ENCODE data around the gene SLC31A2.

Gene SLC31A2

DNA sequence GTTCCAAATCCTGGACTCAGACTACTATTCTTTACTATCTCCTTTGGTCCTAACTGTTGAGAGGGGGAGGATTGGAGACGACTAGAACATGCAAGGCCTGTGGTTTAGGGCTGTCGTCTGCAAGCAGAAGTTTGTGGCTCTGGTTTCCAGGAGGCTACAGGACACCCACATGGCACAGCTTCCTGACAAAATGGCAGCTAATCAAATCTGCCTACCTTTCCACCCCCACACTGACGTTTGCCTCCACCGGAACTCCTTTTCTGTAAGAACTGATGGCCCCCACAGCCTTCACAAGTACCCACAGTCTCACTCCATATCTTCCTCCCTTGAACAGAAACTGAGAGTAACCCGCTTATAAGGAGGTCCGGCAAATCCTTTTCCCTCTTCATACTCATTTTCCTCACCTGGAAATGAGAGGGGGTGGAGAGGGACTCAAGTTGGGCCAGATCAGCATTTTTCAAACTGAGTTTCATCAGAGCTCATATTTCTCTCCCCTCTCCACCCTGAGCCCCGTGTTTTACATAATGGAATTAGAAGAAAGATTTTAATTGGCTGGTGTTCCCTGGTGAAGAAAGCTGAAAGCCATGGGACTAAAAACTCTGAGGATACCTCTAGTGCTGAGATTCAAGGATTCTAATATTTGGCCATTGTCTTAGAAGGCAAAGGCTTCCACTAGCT lies 5.2 kb downstream of the SLC31A2 start:
- Histone ChIP-seq H3K36me3 (peaks cover 3% of the 10 kb centered on the region), H3K27me3 (no peaks in the 10 kb centered on the region), H3K4me1 (peaks cover 9% of the 10 kb centered on the region), H3K4me3 (ENCODE audit: low read depth, low read length) (no peak overlapping the region), H3K9me3 (no peaks in the 10 kb centered on the region)
- no peak for TF ChIP-seq CTCF (IDR thresholded peaks at IDR 0.05; ENCODE audit: low read depth, low read length)
- no peak for DNase-seq

DNA sequence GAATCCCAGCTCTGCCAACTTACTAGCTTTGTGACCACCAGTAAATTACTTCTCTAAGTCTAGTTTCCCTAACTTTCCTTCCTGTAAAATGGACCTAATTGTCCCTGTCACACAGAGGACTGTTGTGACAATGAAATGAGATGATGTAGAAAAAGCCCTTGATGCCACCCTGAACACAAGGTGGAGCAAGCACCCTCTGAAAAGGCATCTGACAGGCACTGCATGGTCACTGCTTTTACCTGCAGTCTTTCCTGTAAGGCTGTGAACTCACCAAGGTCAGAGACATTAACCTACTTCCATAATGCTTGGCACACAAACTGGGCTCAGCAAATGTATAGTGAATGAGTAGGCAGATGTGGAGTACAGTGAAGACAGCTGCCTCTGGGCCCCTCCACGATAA lies 6.1 kb downstream of the SLC31A2 start:
- 0 out of 2 replicates have a peak, but pooled peaks have one; percentile 19 for TF ChIP-seq CTCF (IDR thresholded peaks at IDR 0.05; ENCODE audit: low read depth, low read length)
- H3K9me3 ChIP-seq, result no peaks in the 10 kb centered on the region
- no peaks in the 10 kb centered on the region for H3K27me3 ChIP-seq
- no peak for DNase-seq
- peaks cover 11% of the 10 kb centered on the region for H3K36me3 ChIP-seq
- H3K4me3 ChIP-seq (ENCODE audit: low read depth, low read length), result no peak overlapping the region
- H3K4me1 ChIP-seq, result peaks cover 9% of the 10 kb centered on the region

GRCh38 chr9:113158446-113158845 lies 7.6 kb downstream of the SLC31A2 start:
- Histone ChIP-seq H3K9me3 (no peaks in the 10 kb centered on the region), H3K36me3 (peaks cover 25% of the 10 kb centered on the region)
- TF ChIP-seq CTCF (IDR thresholded peaks at IDR 0.05; ENCODE audit: low read depth, low read length), result no peak

GRCh38 chr9:113160571-113160970 lies 9.8 kb downstream of the SLC31A2 start:
- no peak for TF ChIP-seq CTCF (IDR thresholded peaks at IDR 0.05; ENCODE audit: low read depth, low read length)
- peaks cover 44% of the 10 kb centered on the region for H3K36me3 ChIP-seq
- no peak overlapping the region for H3K4me3 ChIP-seq (ENCODE audit: low read depth, low read length)

More at GRCh38 chr9:113158446-113158845, 7.6 kb downstream of the SLC31A2 start:
- Histone ChIP-seq H3K27me3 (no peaks in the 10 kb centered on the region), H3K4me1 (peaks cover 9% of the 10 kb centered on the region), H3K4me3 (ENCODE audit: low read depth, low read length) (no peak overlapping the region)
- no peak for DNase-seq

DNA sequence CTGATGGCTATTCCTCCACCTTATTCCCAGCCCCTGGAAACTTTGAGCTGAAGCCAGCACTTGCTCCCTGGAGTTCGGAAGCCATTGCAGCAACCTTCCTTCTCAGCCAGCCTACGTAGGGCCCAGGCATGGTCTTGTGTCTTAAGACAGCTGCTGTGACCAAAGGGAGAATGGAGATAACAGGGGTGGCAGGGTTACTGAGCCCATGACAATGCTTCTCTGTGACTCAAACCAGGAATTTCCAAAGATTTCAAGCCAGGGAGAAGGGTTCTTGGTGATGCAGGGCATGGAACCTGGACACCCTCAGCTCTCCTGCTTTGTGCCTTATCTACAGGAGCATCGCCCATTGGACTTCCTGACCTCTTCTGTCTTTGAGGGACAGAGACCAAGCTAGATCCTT lies 12.2 kb downstream of the SLC31A2 start:
- Histone ChIP-seq H3K9me3 (no peaks in the 10 kb centered on the region), H3K27me3 (no peaks in the 10 kb centered on the region), H3K4me1 (no peaks in the 10 kb centered on the region; the same call in 1 of the 2 replicates), H3K4me3 (ENCODE audit: low read depth, low read length) (no peak overlapping the region), H3K36me3 (peaks cover 67% of the 10 kb centered on the region)
- TF ChIP-seq CTCF (IDR thresholded peaks at IDR 0.05; ENCODE audit: low read depth, low read length), result no peak
- DNase-seq, result no peak

More at GRCh38 chr9:113160571-113160970, 9.8 kb downstream of the SLC31A2 start:
- Histone ChIP-seq H3K9me3 (no peaks in the 10 kb centered on the region), H3K4me1 (peaks cover 8% of the 10 kb centered on the region), H3K27me3 (no peaks in the 10 kb centered on the region)
- no peak for DNase-seq

- DNase-seq, result peak; percentile 50
- TF ChIP-seq CTCF (IDR thresholded peaks at IDR 0.05; ENCODE audit: low read depth, low read length), result no peak
- Histone ChIP-seq H3K36me3 (peaks cover 81% of the 10 kb centered on the region), H3K4me1 (no peaks in the 10 kb centered on the region; the same call in 1 of the 2 replicates), H3K9me3 (no peaks in the 10 kb centered on the region), H3K27me3 (no peaks in the 10 kb centered on the region), H3K4me3 (ENCODE audit: low read depth, low read length) (no peak overlapping the region)
Measured at GRCh38 chr9:113164536-113165300, 13.9 kb downstream of the SLC31A2 start.

Measured in BE2C (cell line).